Measurements from ENCODE around the gene IFITM10. TPM values are rescaled to one million over a fixed set of nuclear protein-coding genes. Genes with fewer than 3 reads are reported as not detected.

IFITM10 gene
- total and polyA plus RNA-seq, 11 donors = 0.12 to 3.6 (median 0.54) TPM

- Histone ChIP-seq H3K9me3 (no peaks in the 10 kb centered on the region), H3K4me1 (peaks cover 0 to 27% (median 8%) of the 10 kb centered on the region in 12 donors), H3K36me3 (peaks cover 0 to 2% (median 0%) of the 10 kb centered on the region in 9 donors), H3K27me3 (no peaks in the 10 kb centered on the region), H3K27ac (no peak overlapping the region), H3K4me3 (no peak overlapping the region)
- WGBS, 4 donors = 49 to 73% (median 71%) methylated on average over 7 of the region's 7 CpGs
- ATAC-seq (no peak), DNase-seq (peak in 2 of 5 donors; percentile 9 to 38)
- intact Hi-C loops (cut with DNase I) = no loop called here
- TF ChIP-seq POLR2A (IDR thresholded peaks at IDR 0.05) = no peak
- TF ChIP-seq, protein P1, sequence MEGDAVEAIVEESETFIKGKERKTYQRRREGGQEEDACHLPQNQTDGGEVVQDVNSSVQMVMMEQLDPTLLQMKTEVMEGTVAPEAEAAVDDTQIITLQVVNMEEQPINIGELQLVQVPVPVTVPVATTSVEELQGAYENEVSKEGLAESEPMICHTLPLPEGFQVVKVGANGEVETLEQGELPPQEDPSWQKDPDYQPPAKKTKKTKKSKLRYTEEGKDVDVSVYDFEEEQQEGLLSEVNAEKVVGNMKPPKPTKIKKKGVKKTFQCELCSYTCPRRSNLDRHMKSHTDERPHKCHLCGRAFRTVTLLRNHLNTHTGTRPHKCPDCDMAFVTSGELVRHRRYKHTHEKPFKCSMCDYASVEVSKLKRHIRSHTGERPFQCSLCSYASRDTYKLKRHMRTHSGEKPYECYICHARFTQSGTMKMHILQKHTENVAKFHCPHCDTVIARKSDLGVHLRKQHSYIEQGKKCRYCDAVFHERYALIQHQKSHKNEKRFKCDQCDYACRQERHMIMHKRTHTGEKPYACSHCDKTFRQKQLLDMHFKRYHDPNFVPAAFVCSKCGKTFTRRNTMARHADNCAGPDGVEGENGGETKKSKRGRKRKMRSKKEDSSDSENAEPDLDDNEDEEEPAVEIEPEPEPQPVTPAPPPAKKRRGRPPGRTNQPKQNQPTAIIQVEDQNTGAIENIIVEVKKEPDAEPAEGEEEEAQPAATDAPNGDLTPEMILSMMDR (IDR thresholded peaks at IDR 0.05) = no peak
These were observed 17.7 kb upstream of the IFITM10 start for GRCh38 chr11:1768141-1768469.

- H3K27me3 ChIP-seq = no peaks in the 10 kb centered on the region
- no peak overlapping the region for H3K4me3 ChIP-seq
- TF ChIP-seq, protein P1 (IDR thresholded peaks at IDR 0.05) = no peak
- TF ChIP-seq POLR2A (IDR thresholded peaks at IDR 0.05) = no peak
- no peak overlapping the region for H3K27ac ChIP-seq
- intact Hi-C loops (cut with DNase I) = no loop called here
- peaks cover 0 to 2% (median 0%) of the 10 kb centered on the region in 9 donors for H3K36me3 ChIP-seq
- ATAC-seq = no peak
- DNase-seq = peak in 3 of 5 donors; percentile 3 to 56 (median 15)
- peaks cover 0 to 31% (median 13%) of the 10 kb centered on the region in 12 donors for H3K4me1 ChIP-seq
- H3K9me3 ChIP-seq = no peaks in the 10 kb centered on the region
- 85 to 90% (median 87%) methylated on average over 10 to 19 of the region's 19 CpGs for WGBS, 4 donors
These were observed 17.2 kb upstream of the IFITM10 start for GRCh38 chr11:1767399-1768140.

GRCh38 chr11:1766719-1767398, 16.5 kb upstream of the IFITM10 start:
- DNase-seq = peak in 3 of 5 donors; percentile 3 to 47 (median 15)
- Histone ChIP-seq H3K27ac (no peak overlapping the region), H3K36me3 (peaks cover 0 to 2% (median 0%) of the 10 kb centered on the region in 9 donors), H3K4me3 (no peak overlapping the region), H3K27me3 (no peaks in the 10 kb centered on the region), H3K9me3 (no peaks in the 10 kb centered on the region), H3K4me1 (peaks cover 0 to 34% (median 20%) of the 10 kb centered on the region in 12 donors)
- no peak for TF ChIP-seq POLR2A (IDR thresholded peaks at IDR 0.05)
- TF ChIP-seq, protein P1 (IDR thresholded peaks at IDR 0.05) = no peak
- intact Hi-C loops (cut with DNase I) = no loop called here
- ATAC-seq = no peak
- 93 to 96% (median 94%) methylated on average over 15 to 22 of the region's 22 CpGs for WGBS, 4 donors

Measured in heart left ventricle (tissue), 16 donors.